ENCODE measurements around the gene SRR. TPM values are rescaled to one million over a fixed set of nuclear protein-coding genes. Genes with fewer than 3 reads are reported as not detected.

The SRR gene
- total RNA-seq, 1 experiment from 2014 or later = 5.6 TPM

- Mint-ChIP-seq H3K4me3 (no peak overlapping the region), H3K36me3 (ENCODE audit: insufficient read depth in 1 of 3, low read depth in 3 of 3) (peaks cover 0 to 16% (median 8%) of the 10 kb centered on the region in 3 experiments; a peak in 5 of 7 replicates), H3K27ac (no peak overlapping the region; a peak in 1 of 7 replicates), H3K9me3 (no peaks in the 10 kb centered on the region), H3K27me3 (ENCODE audit: low read depth) (no peaks in the 10 kb centered on the region), H3K4me1 (peaks cover 15 to 18% of the 10 kb centered on the region in 2 experiments)
- H3K9ac ChIP-seq (ENCODE audit: extremely low read depth, insufficient read length, low read length) = no peak overlapping the region
- no peak overlapping the region for H3K27ac ChIP-seq (ENCODE audit: insufficient read length, low read depth, low read length)
- no peak overlapping the region for H3T11ph ChIP-seq (ENCODE audit: low read length)
- H2AK5ac ChIP-seq (ENCODE audit: insufficient read length, low read length) = no peak overlapping the region
- H3K79me2 ChIP-seq (ENCODE audit: insufficient read depth, low read length) = no peaks in the 10 kb centered on the region
- H4K5ac ChIP-seq (ENCODE audit: insufficient read length, low read depth, low read length) = no peak overlapping the region
- DNase-seq = no peak
- no peak overlapping the region for H3K18ac ChIP-seq (ENCODE audit: insufficient read length, low read depth, low read length)
- no peak overlapping the region for H2BK12ac ChIP-seq (ENCODE audit: insufficient read length, low read depth, low read length)
- H3K4me1 ChIP-seq (ENCODE audit: insufficient read depth, low read length) = no peaks in the 10 kb centered on the region
- H4K20me1 ChIP-seq (ENCODE audit: control insufficient read depth, insufficient read depth, insufficient read length) = no peaks in the 10 kb centered on the region
- no peak overlapping the region for H3K4me2 ChIP-seq (ENCODE audit: insufficient read depth, insufficient read length, low read length)
- H3K14ac ChIP-seq (ENCODE audit: insufficient read depth, low read length) = no peak overlapping the region
- no peak overlapping the region for H2BK5ac ChIP-seq (ENCODE audit: insufficient read length, low read length)
- H4K91ac ChIP-seq (ENCODE audit: insufficient read length, low read depth, low read length) = no peak overlapping the region
- H4K8ac ChIP-seq (replicated peaks; ENCODE audit: insufficient read length, low read depth, low read length) = no peak overlapping the region
- no peak overlapping the region for H3K23ac ChIP-seq (ENCODE audit: insufficient read length, low read depth, low read length)
- WGBS (ENCODE audit: extremely low coverage, insufficient read length, low lambda C conversion rate) = no CpG with 5 or more reads among the region's 5 CpGs
- no peaks in the 10 kb centered on the region for H3K79me1 ChIP-seq (ENCODE audit: insufficient read depth, low read depth, low read length, poor library complexity, severe bottlenecking)
- no peak overlapping the region for H3K4ac ChIP-seq (ENCODE audit: low read depth, low read length)
- H2BK15ac ChIP-seq (ENCODE audit: low read depth, low read length) = no peak overlapping the region
- H2BK120ac ChIP-seq (ENCODE audit: low read depth, low read length, poor library complexity, severe bottlenecking) = no peak overlapping the region
- no peak for TF ChIP-seq CTCF (conservative IDR thresholded peaks at IDR 0.05)
- H2AFZ ChIP-seq (ENCODE audit: low read length) = no peak overlapping the region
- H3K27me3 ChIP-seq (ENCODE audit: insufficient read depth, low read length) = no peaks in the 10 kb centered on the region
- H3K9me3 ChIP-seq (ENCODE audit: control insufficient read depth, low read depth, low read length) = no peaks in the 10 kb centered on the region
- H3K56ac ChIP-seq (ENCODE audit: insufficient read length, low read depth, low read length) = no peak overlapping the region
- H2BK20ac ChIP-seq (ENCODE audit: low read depth, low read length, poor library complexity, severe bottlenecking) = no peak overlapping the region
- no peaks in the 10 kb centered on the region for H3K23me2 ChIP-seq (ENCODE audit: insufficient read length, low read depth, low read length, poor library complexity, severe bottlenecking)
Measured at GRCh38 chr17:2369039-2369438, 65.3 kb downstream of the SRR start.

All from H9 (cell line).